EH (cell line): Measurements from ENCODE around the gene TACSTD2.
A peak's percentile ranks its signal among the peaks of the same experiment; 100 is the strongest.
"Not testable (repeated sequence)": the region's sequence is repeated elsewhere in the genome, so short reads cannot be mapped to it uniquely, and the experiment has no call there.

ENCODE experiments used
- DNase-seq: peaks from one replicate; pipeline ENCODE4 v3.0.0-alpha.2; 2015; ENCODE audit warnings: low read depth

Gene TACSTD2

GRCh38 chr1:58587667-58588066 lies 10.6 kb upstream of the TACSTD2 start:
- no peak for DNase-seq

- no peak for DNase-seq
Measured at GRCh38 chr1:58586271-58586670, 9.2 kb upstream of the TACSTD2 start.

- peak; percentile 60 for DNase-seq
Measured at GRCh38 chr1:58585581-58586151, 8.6 kb upstream of the TACSTD2 start.

GRCh38 chr1:58585166-58585565 lies 8.1 kb upstream of the TACSTD2 start:
- no peak for DNase-seq

GRCh38 chr1:58584082-58584895 lies 7.2 kb upstream of the TACSTD2 start:
- peak; percentile 98 for DNase-seq

- DNase-seq = no peak
Measured at GRCh38 chr1:58583496-58583895, 6.4 kb upstream of the TACSTD2 start.

- DNase-seq = not testable (repeated sequence)
Measured at GRCh38 chr1:58582143-58582542, 5.1 kb upstream of the TACSTD2 start.

GRCh38 chr1:58581641-58582040 lies 4.6 kb upstream of the TACSTD2 start:
- DNase-seq = peak; percentile 67

GRCh38 chr1:58580186-58580585 lies 3.1 kb upstream of the TACSTD2 start:
- DNase-seq = peak; percentile 36

GRCh38 chr1:58577654-58578030 lies 590 bp upstream of the TACSTD2 start:
- DNase-seq = no peak

- DNase-seq = no peak
Measured at GRCh38 chr1:58576325-58576726, 726 bp downstream of the TACSTD2 start.

GRCh38 chr1:58575551-58576324 lies 1.3 kb downstream of the TACSTD2 start:
- DNase-seq = no peak

- DNase-seq = no peak
Measured at GRCh38 chr1:58574816-58575215, 2.2 kb downstream of the TACSTD2 start.

GRCh38 chr1:58573705-58574591 lies 3.1 kb downstream of the TACSTD2 start:
- no peak for DNase-seq

- no peak for DNase-seq
Measured at GRCh38 chr1:58573138-58573537, 3.9 kb downstream of the TACSTD2 start.

- no peak for DNase-seq
Measured at GRCh38 chr1:58572690-58573089, 4.4 kb downstream of the TACSTD2 start.

- no peak for DNase-seq
Measured at GRCh38 chr1:58571616-58572015, 5.4 kb downstream of the TACSTD2 start.

- no peak for DNase-seq
Measured at GRCh38 chr1:58570817-58571216, 6.2 kb downstream of the TACSTD2 start.

- no peak for DNase-seq
Measured at GRCh38 chr1:58570094-58570493, 7.0 kb downstream of the TACSTD2 start.

GRCh38 chr1:58568911-58569310 lies 8.1 kb downstream of the TACSTD2 start:
- DNase-seq = no peak

- DNase-seq = no peak
Measured at GRCh38 chr1:58568271-58568860, 8.7 kb downstream of the TACSTD2 start.

GRCh38 chr1:58566339-58566738 lies 10.7 kb downstream of the TACSTD2 start:
- DNase-seq = no peak
